ENCODE measurements around the gene IL10RA.

The IL10RA gene

GRCh38 chr11:118046964-118047700, 60.9 kb downstream of the IL10RA start:
- no peak for DNase-seq (ENCODE audit: low spot score)

- no peak for DNase-seq (ENCODE audit: low spot score)
These were observed 61.6 kb downstream of the IL10RA start for GRCh38 chr11:118047749-118048148.

- DNase-seq (ENCODE audit: low spot score): no peak
These were observed 62.5 kb downstream of the IL10RA start for GRCh38 chr11:118048472-118049370.

DNA sequence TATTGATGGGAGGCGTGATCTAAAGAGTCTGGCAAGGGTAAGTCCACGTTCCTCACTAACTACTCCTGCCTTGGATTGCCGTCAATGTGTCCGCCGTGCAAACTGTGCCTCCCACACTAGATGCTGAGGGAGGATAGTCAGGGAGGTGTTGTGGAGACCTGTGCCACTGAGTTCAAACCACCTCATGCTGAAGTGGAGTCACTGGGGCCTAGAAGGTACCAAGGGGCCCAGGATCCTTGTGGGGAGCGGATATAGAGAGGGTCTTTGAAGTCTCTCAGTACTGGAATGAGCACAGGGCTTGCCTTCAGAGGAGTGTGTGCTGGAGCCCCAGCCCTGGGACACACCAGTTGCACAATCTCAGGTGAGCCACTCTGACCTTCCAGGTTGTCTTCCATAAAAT, 63.6 kb downstream of the IL10RA start:
- no peak for DNase-seq (ENCODE audit: low spot score)

- no peak for DNase-seq (ENCODE audit: low spot score)
These were observed 64.2 kb downstream of the IL10RA start for GRCh38 chr11:118050208-118050891.
